ENCODE measurements around the gene GALNTL6.

DNA sequence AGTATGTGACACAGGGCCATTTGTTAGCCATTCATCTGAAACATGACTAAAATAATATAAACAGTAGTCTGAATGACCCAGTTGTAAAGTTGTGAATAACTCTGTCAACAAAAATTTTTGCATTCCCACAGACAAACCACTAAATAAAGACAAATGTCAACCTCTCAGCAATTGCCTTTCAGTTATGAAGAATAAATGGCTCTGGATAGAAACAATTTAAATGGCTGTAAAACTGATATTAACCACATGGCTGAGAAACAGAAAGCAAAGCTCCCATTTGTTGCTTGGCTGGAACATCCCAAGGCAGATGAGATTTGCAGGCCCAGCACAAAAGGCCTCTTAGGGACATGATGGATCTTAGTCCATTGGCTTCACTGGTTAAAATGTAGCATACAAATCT, 296.3 kb downstream of the GALNTL6 start:
- no peak for TF ChIP-seq POLR2A (IDR thresholded peaks at IDR 0.05)
- TF ChIP-seq, protein P1, sequence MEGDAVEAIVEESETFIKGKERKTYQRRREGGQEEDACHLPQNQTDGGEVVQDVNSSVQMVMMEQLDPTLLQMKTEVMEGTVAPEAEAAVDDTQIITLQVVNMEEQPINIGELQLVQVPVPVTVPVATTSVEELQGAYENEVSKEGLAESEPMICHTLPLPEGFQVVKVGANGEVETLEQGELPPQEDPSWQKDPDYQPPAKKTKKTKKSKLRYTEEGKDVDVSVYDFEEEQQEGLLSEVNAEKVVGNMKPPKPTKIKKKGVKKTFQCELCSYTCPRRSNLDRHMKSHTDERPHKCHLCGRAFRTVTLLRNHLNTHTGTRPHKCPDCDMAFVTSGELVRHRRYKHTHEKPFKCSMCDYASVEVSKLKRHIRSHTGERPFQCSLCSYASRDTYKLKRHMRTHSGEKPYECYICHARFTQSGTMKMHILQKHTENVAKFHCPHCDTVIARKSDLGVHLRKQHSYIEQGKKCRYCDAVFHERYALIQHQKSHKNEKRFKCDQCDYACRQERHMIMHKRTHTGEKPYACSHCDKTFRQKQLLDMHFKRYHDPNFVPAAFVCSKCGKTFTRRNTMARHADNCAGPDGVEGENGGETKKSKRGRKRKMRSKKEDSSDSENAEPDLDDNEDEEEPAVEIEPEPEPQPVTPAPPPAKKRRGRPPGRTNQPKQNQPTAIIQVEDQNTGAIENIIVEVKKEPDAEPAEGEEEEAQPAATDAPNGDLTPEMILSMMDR (IDR thresholded peaks at IDR 0.05), result no peak

Measured in Peyer's patch (tissue), 4 donors.